K562 (cell line): ENCODE results near the gene ERFL. TPM values are rescaled to one million over a fixed set of nuclear protein-coding genes. Genes with fewer than 3 reads are reported as not detected.
A peak's percentile ranks its signal among the peaks of the same experiment; 100 is the strongest.

Experiments used
- RAD21 ChIP-seq, 2 experiments: fragments of 250-450 bp in 1 of 2; fragments of 450-650 bp in 1 of 2; sonication (Bioruptor Pico) in 1 of 2; formaldehyde crosslinking in 1 of 2; IDR thresholded peaks in 1 of 2; conservative IDR thresholded peaks in 1 of 2; 2 replicates each; pipeline versions ENCODE4 v1.4.0 to v1.8.0; 2020 to 2022; ENCODE audit warnings: mild to moderate bottlenecking in 2 of 2, moderate library complexity in 1 of 2
- ZNF589 ChIP-seq: fragments of 200-800 bp; sonication (Bioruptor generic); IDR thresholded peaks from 2 replicates; pipeline ENCODE4 v1.6.1; 2016; ENCODE audit warnings: low read depth, missing genetic modification characterization, missing compliant biosample characterization
- microRNA-seq: library from miRNA; unstranded; fragments of <30 nt; microRNA quantifications from one replicate; pipeline ENCODE4, GENCODE V29; 2018; ENCODE audit warnings: borderline microRNAs expressed
- polyA plus RNA-seq, 8 experiments: library from polyadenylated mRNA; depleted of rRNA in 4 of 8; stranded (reverse) in 5 of 8; unstranded in 3 of 8; fragments of >200 nt; fragmentation: Nextera tagmentation in 2 of 8; fragmentation: Illumina TruSeq in 1 of 8; extraction: Ambion mirVana in 2 of 8; extraction: Trizol in 1 of 8; gene quantifications; 2 replicates each; pipeline versions ENCODE4 v1.2.1 to v1.2.3, GENCODE V29; 2011 to 2014; ENCODE audit warnings: inconsistent platforms in 1 of 8, missing spikeins in 1 of 8
- small RNA-seq: library from RNA; depleted of rRNA; stranded (forward); fragments of <200 nt; gene quantifications from one replicate; pipeline ENCODE3, GENCODE V24; 2014
- total RNA-seq, 7 experiments: library from RNA; depleted of rRNA in 6 of 7; stranded (reverse); fragments of >200 nt in 6 of 7; fragmentation: Illumina TruSeq in 2 of 7; extraction: Trizol in 2 of 7; gene quantifications; 2 replicates each; pipeline versions ENCODE4 v1.2.1 to v1.2.3, GENCODE V29; 2011 to 2021; ENCODE audit warnings: low replicate concordance in 1 of 7
- TF ChIP-seq, protein P1 (sequence below), 2 experiments: fragments of 450-650 bp; formaldehyde crosslinking in 1 of 2; IDR thresholded peaks; 2 replicates each; pipeline versions ENCODE4 v1.4.0 to v1.6.1; 2014 to 2020; ENCODE audit warnings: mild to moderate bottlenecking in 2 of 2, borderline replicate concordance in 1 of 2, low read depth in 1 of 2

Gene ERFL
- total and polyA plus RNA-seq, 9 of the 15 experiments (the other 6 are each of a cell fraction or from before 2014, with no cell fraction given) = 0.07 to 0.75 (median 0.32) TPM; not detected in 4

DNA sequence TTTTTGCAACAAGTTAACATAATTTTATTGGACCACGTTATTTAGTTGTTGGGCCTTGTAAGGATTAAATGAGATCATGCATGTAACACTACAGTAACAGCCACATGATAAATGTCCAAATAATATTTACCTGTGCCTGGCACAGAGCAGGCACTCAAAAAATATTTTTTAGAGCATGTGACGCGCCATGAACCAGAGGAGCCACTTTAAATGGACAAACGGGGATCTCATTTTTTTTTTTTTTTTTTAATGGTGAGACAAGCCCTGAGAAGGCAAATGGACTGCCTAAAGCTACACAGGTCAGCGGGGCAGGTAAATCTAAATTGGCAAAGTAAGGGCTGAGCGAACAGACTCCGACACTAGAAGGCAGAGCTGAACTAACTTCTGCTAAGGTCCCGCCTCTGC lies 69.0 kb downstream of the ERFL start (continued):
- TF ChIP-seq, protein P1, sequence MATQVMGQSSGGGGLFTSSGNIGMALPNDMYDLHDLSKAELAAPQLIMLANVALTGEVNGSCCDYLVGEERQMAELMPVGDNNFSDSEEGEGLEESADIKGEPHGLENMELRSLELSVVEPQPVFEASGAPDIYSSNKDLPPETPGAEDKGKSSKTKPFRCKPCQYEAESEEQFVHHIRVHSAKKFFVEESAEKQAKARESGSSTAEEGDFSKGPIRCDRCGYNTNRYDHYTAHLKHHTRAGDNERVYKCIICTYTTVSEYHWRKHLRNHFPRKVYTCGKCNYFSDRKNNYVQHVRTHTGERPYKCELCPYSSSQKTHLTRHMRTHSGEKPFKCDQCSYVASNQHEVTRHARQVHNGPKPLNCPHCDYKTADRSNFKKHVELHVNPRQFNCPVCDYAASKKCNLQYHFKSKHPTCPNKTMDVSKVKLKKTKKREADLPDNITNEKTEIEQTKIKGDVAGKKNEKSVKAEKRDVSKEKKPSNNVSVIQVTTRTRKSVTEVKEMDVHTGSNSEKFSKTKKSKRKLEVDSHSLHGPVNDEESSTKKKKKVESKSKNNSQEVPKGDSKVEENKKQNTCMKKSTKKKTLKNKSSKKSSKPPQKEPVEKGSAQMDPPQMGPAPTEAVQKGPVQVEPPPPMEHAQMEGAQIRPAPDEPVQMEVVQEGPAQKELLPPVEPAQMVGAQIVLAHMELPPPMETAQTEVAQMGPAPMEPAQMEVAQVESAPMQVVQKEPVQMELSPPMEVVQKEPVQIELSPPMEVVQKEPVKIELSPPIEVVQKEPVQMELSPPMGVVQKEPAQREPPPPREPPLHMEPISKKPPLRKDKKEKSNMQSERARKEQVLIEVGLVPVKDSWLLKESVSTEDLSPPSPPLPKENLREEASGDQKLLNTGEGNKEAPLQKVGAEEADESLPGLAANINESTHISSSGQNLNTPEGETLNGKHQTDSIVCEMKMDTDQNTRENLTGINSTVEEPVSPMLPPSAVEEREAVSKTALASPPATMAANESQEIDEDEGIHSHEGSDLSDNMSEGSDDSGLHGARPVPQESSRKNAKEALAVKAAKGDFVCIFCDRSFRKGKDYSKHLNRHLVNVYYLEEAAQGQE (IDR thresholded peaks at IDR 0.05; ENCODE audit: borderline replicate concordance) = peak; percentile 46; the same call in 1 of the 2 replicates
- TF ChIP-seq, protein P1 (CRISPR knock-in tag; IDR thresholded peaks at IDR 0.05; ENCODE audit: low read depth) = no peak
- TF ChIP-seq ZNF589 (CRISPR knock-in tag) (no peak), RAD21 (CRISPR knock-in tag; conservative IDR thresholded peaks at IDR 0.05 in 1 of 2, IDR thresholded peaks at IDR 0.05 in 1 of 2) (peak; percentile 52 to 63)
- TF ChIP-seq, all 486 proteins: peak for 4

Small RNA genes lying within 50 kb of the gene (microRNA-seq; reads per million reads assigned to microRNA genes)
- 0.46 reads per million for gene MIR6797

Small RNA genes lying within 50 kb of the gene (small RNA-seq; reads per million reads assigned to genes)
- gene MIR6797 = 0.29 reads per million

Other genes starting within 250 kb of the ERFL start
Only the 7 nearest of the 14 such genes appear.
- gene LYPD4, start 83.8 kb downstream of the ERFL start, total RNA-seq (2014; rRNA removed) = 0.29 TPM in 1 of 2 replicates, not detected in the other
- gene LYPD4, start 83.8 kb downstream of the ERFL start, total RNA-seq (2014; rRNA removed; fragmentation: Illumina TruSeq; extraction: Trizol) = not detected in 2 replicates
- not detected in 2 replicates for gene LYPD4, start 83.8 kb downstream of the ERFL start, total RNA-seq (2015; rRNA removed; fragmentation: Illumina TruSeq; extraction: Trizol)
- not detected in 2 replicates for gene LYPD4, start 83.8 kb downstream of the ERFL start, total RNA-seq (2021)
- not detected in 2 replicates for gene LYPD4, start 83.8 kb downstream of the ERFL start, polyA plus RNA-seq (2011; rRNA removed)
- not detected in 2 replicates for gene LYPD4, start 83.8 kb downstream of the ERFL start, polyA plus RNA-seq (2014; fragmentation: Illumina TruSeq; extraction: Trizol)
- under 1 TPM in 1 of 2 experiments, not detected in 1; 0.11 TPM for gene LYPD4, start 83.8 kb downstream of the ERFL start, polyA plus RNA-seq (2014; fragmentation: Nextera tagmentation; extraction: Ambion mirVana)
- not detected in 2 replicates for gene LYPD4, start 83.8 kb downstream of the ERFL start, polyA plus RNA-seq (2014; rRNA removed)
- not detected in 2 replicates for gene DMRTC2, start 83.4 kb downstream of the ERFL start, total RNA-seq (2014; rRNA removed)
- not detected in 2 replicates for gene DMRTC2, start 83.4 kb downstream of the ERFL start, total RNA-seq (2014; rRNA removed; fragmentation: Illumina TruSeq; extraction: Trizol)
- not detected in 2 replicates for gene DMRTC2, start 83.4 kb downstream of the ERFL start, total RNA-seq (2015; rRNA removed; fragmentation: Illumina TruSeq; extraction: Trizol)
- gene DMRTC2, start 83.4 kb downstream of the ERFL start, total RNA-seq (2021) = not detected in 2 replicates
- gene DMRTC2, start 83.4 kb downstream of the ERFL start, polyA plus RNA-seq (2011; rRNA removed) = not detected in 2 replicates
- gene DMRTC2, start 83.4 kb downstream of the ERFL start, polyA plus RNA-seq (2014; fragmentation: Illumina TruSeq; extraction: Trizol) = not detected in 2 replicates
- gene DMRTC2, start 83.4 kb downstream of the ERFL start, polyA plus RNA-seq (2014; fragmentation: Nextera tagmentation; extraction: Ambion mirVana) = under 1 TPM in 1 of 2 experiments, not detected in 1; 0.03 TPM
- 0.04 TPM in 1 of 2 replicates, not detected in the other for gene DMRTC2, start 83.4 kb downstream of the ERFL start, polyA plus RNA-seq (2014; rRNA removed)
- gene RPS19, start 68.2 kb downstream of the ERFL start, total RNA-seq (2014; rRNA removed) = 2,281 and 2,654 TPM in 2 replicates
- 2,194 and 2,528 TPM in 2 replicates for gene RPS19, start 68.2 kb downstream of the ERFL start, total RNA-seq (2014; rRNA removed; fragmentation: Illumina TruSeq; extraction: Trizol)
- gene RPS19, start 68.2 kb downstream of the ERFL start, total RNA-seq (2015; rRNA removed; fragmentation: Illumina TruSeq; extraction: Trizol) = 2,976 and 3,114 TPM in 2 replicates
- 3,020 and 3,167 TPM in 2 replicates for gene RPS19, start 68.2 kb downstream of the ERFL start, total RNA-seq (2021)
- gene RPS19, start 68.2 kb downstream of the ERFL start, polyA plus RNA-seq (2011; rRNA removed) = 1,964 and 2,381 TPM in 2 replicates
- 2,057 and 2,080 TPM in 2 replicates for gene RPS19, start 68.2 kb downstream of the ERFL start, polyA plus RNA-seq (2014; fragmentation: Illumina TruSeq; extraction: Trizol)
- 1,000 to 10,000 TPM; 3,130 to 3,408 TPM for gene RPS19, start 68.2 kb downstream of the ERFL start, polyA plus RNA-seq (2014; fragmentation: Nextera tagmentation; extraction: Ambion mirVana)
- 1,986 and 2,747 TPM in 2 replicates for gene RPS19, start 68.2 kb downstream of the ERFL start, polyA plus RNA-seq (2014; rRNA removed)
- not detected in 2 replicates for gene CD79A, start 51.2 kb downstream of the ERFL start, total RNA-seq (2014; rRNA removed)
- gene CD79A, start 51.2 kb downstream of the ERFL start, total RNA-seq (2014; rRNA removed; fragmentation: Illumina TruSeq; extraction: Trizol) = not detected in 2 replicates
- gene CD79A, start 51.2 kb downstream of the ERFL start, total RNA-seq (2015; rRNA removed; fragmentation: Illumina TruSeq; extraction: Trizol) = 0.11 and 0.19 TPM in 2 replicates
- 0.38 and 0.42 TPM in 2 replicates for gene CD79A, start 51.2 kb downstream of the ERFL start, total RNA-seq (2021)
- gene CD79A, start 51.2 kb downstream of the ERFL start, polyA plus RNA-seq (2011; rRNA removed) = 0.10 and 0.37 TPM in 2 replicates
- 0.22 TPM in 1 of 2 replicates, not detected in the other for gene CD79A, start 51.2 kb downstream of the ERFL start, polyA plus RNA-seq (2014; fragmentation: Illumina TruSeq; extraction: Trizol)
- under 1 TPM in 1 of 2 experiments, not detected in 1; 0.04 TPM for gene CD79A, start 51.2 kb downstream of the ERFL start, polyA plus RNA-seq (2014; fragmentation: Nextera tagmentation; extraction: Ambion mirVana)
- gene CD79A, start 51.2 kb downstream of the ERFL start, polyA plus RNA-seq (2014; rRNA removed) = 0.72 TPM in 1 of 2 replicates, not detected in the other
- gene ARHGEF1, start 45.3 kb downstream of the ERFL start, total RNA-seq (2014; rRNA removed) = 56.7 and 79.1 TPM in 2 replicates
- 8.3 and 11.2 TPM in 2 replicates for gene ARHGEF1, start 45.3 kb downstream of the ERFL start, total RNA-seq (2014; rRNA removed; fragmentation: Illumina TruSeq; extraction: Trizol)
- gene ARHGEF1, start 45.3 kb downstream of the ERFL start, total RNA-seq (2015; rRNA removed; fragmentation: Illumina TruSeq; extraction: Trizol) = 27.1 and 27.5 TPM in 2 replicates
- gene ARHGEF1, start 45.3 kb downstream of the ERFL start, total RNA-seq (2021) = 126 and 149 TPM in 2 replicates
- gene ARHGEF1, start 45.3 kb downstream of the ERFL start, polyA plus RNA-seq (2011; rRNA removed) = 29.8 and 50.5 TPM in 2 replicates
- gene ARHGEF1, start 45.3 kb downstream of the ERFL start, polyA plus RNA-seq (2014; fragmentation: Illumina TruSeq; extraction: Trizol) = 39.8 and 71.1 TPM in 2 replicates
- 1 to 10 TPM; 1.9 to 4.4 TPM for gene ARHGEF1, start 45.3 kb downstream of the ERFL start, polyA plus RNA-seq (2014; fragmentation: Nextera tagmentation; extraction: Ambion mirVana)
- gene ARHGEF1, start 45.3 kb downstream of the ERFL start, polyA plus RNA-seq (2014; rRNA removed) = 86.0 and 112 TPM in 2 replicates
- 24.5 and 32.7 TPM in 2 replicates for gene RABAC1, start 30.9 kb upstream of the ERFL start, total RNA-seq (2014; rRNA removed)
- gene RABAC1, start 30.9 kb upstream of the ERFL start, total RNA-seq (2014; rRNA removed; fragmentation: Illumina TruSeq; extraction: Trizol) = 2.5 and 4.6 TPM in 2 replicates
- gene RABAC1, start 30.9 kb upstream of the ERFL start, total RNA-seq (2015; rRNA removed; fragmentation: Illumina TruSeq; extraction: Trizol) = 7.1 and 7.2 TPM in 2 replicates
- 23.2 and 24.0 TPM in 2 replicates for gene RABAC1, start 30.9 kb upstream of the ERFL start, total RNA-seq (2021)
- gene RABAC1, start 30.9 kb upstream of the ERFL start, polyA plus RNA-seq (2011; rRNA removed) = 17.7 and 36.3 TPM in 2 replicates
- gene RABAC1, start 30.9 kb upstream of the ERFL start, polyA plus RNA-seq (2014; fragmentation: Illumina TruSeq; extraction: Trizol) = 2.4 and 7.8 TPM in 2 replicates
- gene RABAC1, start 30.9 kb upstream of the ERFL start, polyA plus RNA-seq (2014; fragmentation: Nextera tagmentation; extraction: Ambion mirVana) = 1 to 10 TPM; 5.2 to 9.3 TPM
- gene RABAC1, start 30.9 kb upstream of the ERFL start, polyA plus RNA-seq (2014; rRNA removed) = 28.1 and 44.0 TPM in 2 replicates
- gene ATP1A3, start 65.8 kb upstream of the ERFL start, total RNA-seq (2014; rRNA removed) = 0.27 TPM in 1 of 2 replicates, not detected in the other
- 0.03 and 0.04 TPM in 2 replicates for gene ATP1A3, start 65.8 kb upstream of the ERFL start, total RNA-seq (2014; rRNA removed; fragmentation: Illumina TruSeq; extraction: Trizol)
- 0.15 TPM in 1 of 2 replicates, not detected in the other for gene ATP1A3, start 65.8 kb upstream of the ERFL start, total RNA-seq (2015; rRNA removed; fragmentation: Illumina TruSeq; extraction: Trizol)
- gene ATP1A3, start 65.8 kb upstream of the ERFL start, total RNA-seq (2021) = 0.56 and 1.0 TPM in 2 replicates
- 0.01 and 0.03 TPM in 2 replicates for gene ATP1A3, start 65.8 kb upstream of the ERFL start, polyA plus RNA-seq (2011; rRNA removed)
- 0.30 and 0.60 TPM in 2 replicates for gene ATP1A3, start 65.8 kb upstream of the ERFL start, polyA plus RNA-seq (2014; fragmentation: Illumina TruSeq; extraction: Trizol)
- not detected for gene ATP1A3, start 65.8 kb upstream of the ERFL start, polyA plus RNA-seq (2014; fragmentation: Nextera tagmentation; extraction: Ambion mirVana)
- gene ATP1A3, start 65.8 kb upstream of the ERFL start, polyA plus RNA-seq (2014; rRNA removed) = 0.07 and 0.11 TPM in 2 replicates